ENCODE results near the gene PAGR1.
"Not testable (repeated sequence)": the region's sequence is repeated elsewhere in the genome, so short reads cannot be mapped to it uniquely, and the experiment has no call there.

PAGR1 gene

GRCh38 chr16:29862383-29862883, 46.5 kb downstream of the PAGR1 start:
- DNase-seq, result peak in 13 of 56 donors; percentile 16 to 58 (median 44)

GRCh38 chr16:29862884-29863668, 47.1 kb downstream of the PAGR1 start, which contains the start of gene CDIPT:
CDIPT (minus strand) TSS chr16:29863226; CDS start chr16:29862857, 369 bp downstream.
- peak; percentile 41 to 98 (median 92) for DNase-seq

- DNase-seq, result peak in 1 of 56 donors; percentile 38
Measured at GRCh38 chr16:29863669-29863984, 47.7 kb downstream of the PAGR1 start.

- DNase-seq, result no peak
Measured at GRCh38 chr16:29864205-29864604, 48.3 kb downstream of the PAGR1 start.

- DNase-seq, result no peak
Measured at GRCh38 chr16:29868396-29869009, 52.6 kb downstream of the PAGR1 start.

- not testable (repeated sequence) for DNase-seq
Measured at GRCh38 chr16:29869067-29869466, 53.1 kb downstream of the PAGR1 start.

Measured in nucleus accumbens (tissue), 56 donors.